Measurements from ENCODE around the gene LDAH.

GRCh38 chr2:20726913-20727312 lies 96.0 kb downstream of the LDAH start:
- TF ChIP-seq CREB1 (IDR thresholded peaks at IDR 0.05; ENCODE audit: low read depth) (no peak), CTCF (IDR thresholded peaks at IDR 0.05 in 2 of 3, conservative IDR thresholded peaks at IDR 0.05 in 1 of 3; ENCODE audit: control insufficient read depth in 2 of 3, extremely low read depth in 1 of 3, insufficient read depth in 1 of 3, low read depth in 3 of 3, low read length in 3 of 3) (no peak), POLR2A (IDR thresholded peaks at IDR 0.05; ENCODE audit: low read depth, low read length) (no peak), CUX1 (IDR thresholded peaks at IDR 0.05; ENCODE audit: insufficient replicate concordance, low read depth, low read length) (no peak), HDGF (IDR thresholded peaks at IDR 0.05) (no peak), SP1 (IDR thresholded peaks at IDR 0.05; ENCODE audit: low read depth, low read length) (no peak), EZH2 (IDR thresholded peaks at IDR 0.05; ENCODE audit: borderline replicate concordance, control insufficient read depth, low read depth, low read length) (no peak), CEBPZ (IDR thresholded peaks at IDR 0.05; ENCODE audit: low read depth, low read length) (no peak), TAF1 (IDR thresholded peaks at IDR 0.05; ENCODE audit: borderline replicate concordance, low read depth, low read length) (no peak), NRF1 (conservative IDR thresholded peaks at IDR 0.05; ENCODE audit: low read depth, low read length) (no peak), JUNB (IDR thresholded peaks at IDR 0.05) (no peak), SIN3A (IDR thresholded peaks at IDR 0.05; ENCODE audit: low read depth, low read length) (no peak), HDAC6 (IDR thresholded peaks at IDR 0.05; ENCODE audit: unreplicated experiment) (no peak)

All from GM12878 (cell line).